Body of pancreas (tissue), 4 donors: ENCODE data around the gene TSPYL2. TPM values are rescaled to one million over a fixed set of nuclear protein-coding genes. Genes with fewer than 3 reads are reported as not detected.

Experiments
- ATAC-seq: fragments of 150-250 bp; one replicate; pipeline ENCODE4 v1.9.1; 2016
- DNase-seq, 4 donors: peaks; one replicate each; pipeline ENCODE4 v3.0.0-alpha.2; 2019
- H3K27ac ChIP-seq, 4 donors: fragments of 200-600 bp; sonication (generic); 1 replicate in 3 of 4; 2 replicates in 1 of 4; pipeline versions ENCODE4 v1.5.1 to v1.6.1; 2016 to 2019; ENCODE audit warnings: mild to moderate bottlenecking in 1 of 4, mixed read lengths in 1 of 4, moderate library complexity in 1 of 4
- H3K27me3 ChIP-seq, 2 donors: fragments of 200-600 bp; sonication (generic); one replicate each; pipeline ENCODE4 v1.6.0; 2016; ENCODE audit warnings: mild to moderate bottlenecking in 1 of 2
- H3K36me3 ChIP-seq, 2 donors: fragments of 200-600 bp; sonication (generic); replicated peaks in 1 of 2; 2 replicates each; pipeline ENCODE4 v1.5.1; 2016; ENCODE audit warnings: low read depth in 2 of 2; ENCODE audit not compliant: insufficient read depth in 1 of 2
- H3K4me1 ChIP-seq: fragments of 200-600 bp; sonication (generic); one replicate; pipeline ENCODE4 v1.6.0; 2016
- H3K4me3 ChIP-seq, 2 donors: fragments of 200-600 bp; sonication (generic); 1 replicate in 1 of 2; 2 replicates in 1 of 2; pipeline ENCODE4 v1.5.1; 2016 to 2019
- H3K9me3 ChIP-seq, 3 donors: fragments of 200-600 bp; sonication (generic); 1 replicate in 2 of 3; 2 replicates in 1 of 3; pipeline ENCODE4 v1.5.1; 2016
- CTCF ChIP-seq, 7 experiments: fragments of 450-650 bp in 4 of 7; fragments of 200-600 bp in 3 of 7; sonication (generic) in 3 of 7; IDR thresholded peaks; one replicate each; pipeline ENCODE4 v1.5.1; 2016 to 2019; ENCODE audit warnings: antibody characterized with exemption in 7 of 7
- POLR2A ChIP-seq, 3 donors: fragments of 450-650 bp; IDR thresholded peaks; one replicate each; pipeline ENCODE4 v1.6.1; 2016; ENCODE audit warnings: antibody characterized with exemption in 3 of 3, mild to moderate bottlenecking in 2 of 3
- WGBS, 2 donors: methylation state at CpG; one replicate each; pipeline ENCODE4 v1.1.5; 2017; 5-methylcytosine and 5-hydroxymethylcytosine counted together
- intact Hi-C: fragments of 100-400 bp; cut with DNase I; formaldehyde crosslinking; loops from one replicate; pipeline ENCODE4 v1.15.1; 2023
- total RNA-seq, 2 donors: library from RNA; depleted of rRNA; stranded (reverse); fragments of >200 nt; gene quantifications; one replicate each; pipeline ENCODE4 v1.1.0, GENCODE V29; 2016

TSPYL2 gene
- total RNA-seq, 2 donors from 2014 or later: 28.3 to 40.5 TPM

- ATAC-seq (no peak), DNase-seq (peak in 1 of 4 donors; percentile 2)
- H3K36me3 ChIP-seq: no peaks in the 10 kb centered on the region
- no peak within 1 kb of the TSS for H3K4me3 ChIP-seq
- WGBS, 2 donors: 0 to 23% methylated on average over 5 to 10 of the region's 38 CpGs
- no peak within 1 kb of the TSS for H3K27ac ChIP-seq
- intact Hi-C loops: no loop called here
- no peak for TF ChIP-seq POLR2A (IDR thresholded peaks at IDR 0.05)
- no peak for TF ChIP-seq CTCF (IDR thresholded peaks at IDR 0.05)
- H3K9me3 ChIP-seq: peaks cover 0 to 2% (median 0%) of the 10 kb centered on the region in 3 donors
- no peaks in the 10 kb centered on the region for H3K4me1 ChIP-seq
- no peaks in the 10 kb centered on the region for H3K27me3 ChIP-seq
Measured at GRCh38 chrX:53048169-53049126, 33.7 kb upstream of the TSPYL2 start, which contains the start of gene GPR173. TSS of gene GPR173 (plus strand) at chrX:53048789. CDS start at chrX:53076622, 27,833 bp downstream.

- DNase-seq: no peak
Measured at GRCh38 chrX:53049127-53049517, 33.0 kb upstream of the TSPYL2 start.

GRCh38 chrX:53050841-53051240 is 31.3 kb upstream of the TSPYL2 start:
- ATAC-seq: no peak
- no peaks in the 10 kb centered on the region for H3K27me3 ChIP-seq
- H3K36me3 ChIP-seq: no peaks in the 10 kb centered on the region
- H3K4me3 ChIP-seq: no peak overlapping the region
- no peak for TF ChIP-seq CTCF (IDR thresholded peaks at IDR 0.05)
- no peak for TF ChIP-seq POLR2A (IDR thresholded peaks at IDR 0.05)
- intact Hi-C loops: no loop called here
- no peak overlapping the region for H3K27ac ChIP-seq
- 59 to 67% methylated on average over 1 to 4 of the region's 6 CpGs for WGBS, 2 donors
- no peaks in the 10 kb centered on the region for H3K4me1 ChIP-seq
- no peak for DNase-seq
- H3K9me3 ChIP-seq: peaks cover 0 to 2% (median 0%) of the 10 kb centered on the region in 3 donors

More at GRCh38 chrX:53049127-53049517, 33.0 kb upstream of the TSPYL2 start:
- H3K36me3 ChIP-seq: no peaks in the 10 kb centered on the region
- intact Hi-C loops: no loop called here
- H3K4me1 ChIP-seq: no peaks in the 10 kb centered on the region
- H3K9me3 ChIP-seq: peaks cover 0 to 2% (median 0%) of the 10 kb centered on the region in 3 donors
- TF ChIP-seq CTCF (IDR thresholded peaks at IDR 0.05) (no peak), POLR2A (IDR thresholded peaks at IDR 0.05) (no peak)
- no peaks in the 10 kb centered on the region for H3K27me3 ChIP-seq
- H3K27ac ChIP-seq: no peak overlapping the region
- no peak for ATAC-seq
- WGBS, 2 donors: 4% methylated on average over 4 of the region's 8 CpGs; no CpG with 5 or more reads in 1 of the 2 donors
- no peak overlapping the region for H3K4me3 ChIP-seq

GRCh38 chrX:53055244-53055849 is 26.8 kb upstream of the TSPYL2 start:
- intact Hi-C loops: no loop called here
- WGBS, 2 donors: 67 to 72% methylated on average over 6 of the region's 6 CpGs
- no peaks in the 10 kb centered on the region for H3K27me3 ChIP-seq
- H3K9me3 ChIP-seq: no peaks in the 10 kb centered on the region
- H3K4me3 ChIP-seq: no peak overlapping the region
- ATAC-seq (no peak), DNase-seq (no peak)
- no peaks in the 10 kb centered on the region for H3K4me1 ChIP-seq
- H3K27ac ChIP-seq: no peak overlapping the region
- H3K36me3 ChIP-seq: no peaks in the 10 kb centered on the region
- TF ChIP-seq CTCF (IDR thresholded peaks at IDR 0.05): no peak
- TF ChIP-seq POLR2A (IDR thresholded peaks at IDR 0.05): no peak
